ENCODE measurements around the gene AMPD3. TPM values are rescaled to one million over a fixed set of nuclear protein-coding genes. Genes with fewer than 3 reads are reported as not detected.
"Not testable (repeated sequence)": the region's sequence is repeated elsewhere in the genome, so short reads cannot be mapped to it uniquely, and the experiment has no call there.

The AMPD3 gene
- polyA plus RNA-seq, 1 of the 3 experiments (the other 2 are of a cell fraction) = 1.7 TPM

- peaks cover 0 to 7% of the 10 kb centered on the region in 2 experiments; a peak in 1 of 4 replicates for H3K4me1 ChIP-seq (ENCODE audit: control insufficient read depth in 1 of 2, insufficient read depth in 2 of 2, low read depth in 1 of 2, low read length in 1 of 2)
- WGBS (ENCODE audit: low lambda C conversion rate) = 86% methylated on average over 1 of the region's 1 CpG
- H3K9me3 ChIP-seq = no peaks in the 10 kb centered on the region
- no peak overlapping the region for H3K4me2 ChIP-seq
- no peak overlapping the region for H3K4me3 ChIP-seq (ENCODE audit: low read depth in 2 of 2, low read length in 1 of 2)
- ChIA-PET POLR2A (no interaction called here), CTCF (interaction anchor here (1.0 kb wide), 1 partner anchor 105 kb away, joined by 3 read pairs; the partner anchor contains the start of gene RNF141)
- no peaks in the 10 kb centered on the region for H3K79me2 ChIP-seq (ENCODE audit: insufficient read depth)
- H3K27me3 ChIP-seq (ENCODE audit: insufficient read depth) = no peaks in the 10 kb centered on the region
- H3K27ac ChIP-seq (ENCODE audit: low read depth in 2 of 2, low read length in 1 of 2) = no peak overlapping the region
- H3K36me3 ChIP-seq (replicated peaks in 1 of 2; ENCODE audit: control insufficient read depth in 1 of 2, insufficient read depth in 2 of 2, low read length in 1 of 2) = no peaks in the 10 kb centered on the region
- H3K9me2 ChIP-seq = no peaks in the 10 kb centered on the region
- H3K9ac ChIP-seq = no peak overlapping the region
- H2AFZ ChIP-seq (ENCODE audit: low read depth) = no peak overlapping the region
- DNase-seq = no peak
- TF ChIP-seq PBX3 (IDR thresholded peaks at IDR 0.05) (no peak), EP300 (IDR thresholded peaks at IDR 0.05; ENCODE audit: borderline replicate concordance in 1 of 2, low read depth in 1 of 2, low read length in 1 of 2) (no peak), RAD21 (IDR thresholded peaks at IDR 0.05; ENCODE audit: low read length) (no peak), SIN3A (IDR thresholded peaks at IDR 0.05; ENCODE audit: borderline replicate concordance, low read depth, low read length) (no peak), NRF1 (IDR thresholded peaks at IDR 0.05; ENCODE audit: low read depth, low read length) (no peak), TAF1 (IDR thresholded peaks at IDR 0.05; ENCODE audit: borderline replicate concordance, low read depth, low read length) (no peak)
- no peaks in the 10 kb centered on the region for H4K20me1 ChIP-seq (ENCODE audit: insufficient read depth)
- no peaks in the 10 kb centered on the region for H3F3A ChIP-seq (replicated peaks; ENCODE audit: insufficient read depth)
These were observed 18.8 kb upstream of the AMPD3 start for GRCh38 chr11:10436224-10436623.

GRCh38 chr11:10436683-10437082 lies 18.4 kb upstream of the AMPD3 start:
- H3F3A ChIP-seq (replicated peaks; ENCODE audit: insufficient read depth); DNase-seq; H3K9ac ChIP-seq; H3K27ac ChIP-seq (ENCODE audit: low read depth in 2 of 2, low read length in 1 of 2); H3K9me2 ChIP-seq; CTCF ChIA-PET; H3K79me2 ChIP-seq (ENCODE audit: insufficient read depth); H3K36me3 ChIP-seq (replicated peaks in 1 of 2; ENCODE audit: control insufficient read depth in 1 of 2, insufficient read depth in 2 of 2, low read length in 1 of 2); H3K27me3 ChIP-seq (ENCODE audit: insufficient read depth); POLR2A ChIA-PET; H3K9me3 ChIP-seq; H4K20me1 ChIP-seq (ENCODE audit: insufficient read depth); H3K4me2 ChIP-seq; H3K4me1 ChIP-seq (ENCODE audit: control insufficient read depth in 1 of 2, insufficient read depth in 2 of 2, low read depth in 1 of 2, low read length in 1 of 2); H3K4me3 ChIP-seq (ENCODE audit: low read depth in 2 of 2, low read length in 1 of 2); H2AFZ ChIP-seq (ENCODE audit: low read depth): not testable (repeated sequence)
- WGBS (ENCODE audit: low lambda C conversion rate) = 86% methylated on average over 1 of the region's 1 CpG

GRCh38 chr11:10438458-10438857 lies 16.6 kb upstream of the AMPD3 start:
- H3K9me3 ChIP-seq = no peaks in the 10 kb centered on the region
- no peaks in the 10 kb centered on the region for H3K9me2 ChIP-seq
- no peak overlapping the region for H3K27ac ChIP-seq (ENCODE audit: low read depth in 2 of 2, low read length in 1 of 2)
- H4K20me1 ChIP-seq (ENCODE audit: insufficient read depth) = no peaks in the 10 kb centered on the region
- H3K36me3 ChIP-seq (replicated peaks in 1 of 2; ENCODE audit: control insufficient read depth in 1 of 2, insufficient read depth in 2 of 2, low read length in 1 of 2) = no peaks in the 10 kb centered on the region
- no peaks in the 10 kb centered on the region for H3K27me3 ChIP-seq (ENCODE audit: insufficient read depth)
- H3F3A ChIP-seq (replicated peaks; ENCODE audit: insufficient read depth) = no peaks in the 10 kb centered on the region
- H3K4me2 ChIP-seq = no peak overlapping the region
- H3K4me1 ChIP-seq (ENCODE audit: control insufficient read depth in 1 of 2, insufficient read depth in 2 of 2, low read depth in 1 of 2, low read length in 1 of 2) = peaks cover 0 to 7% of the 10 kb centered on the region in 2 experiments; a peak in 1 of 4 replicates
- DNase-seq = no peak
- ChIA-PET CTCF (no interaction called here), POLR2A (no interaction called here)
- no peak overlapping the region for H2AFZ ChIP-seq (ENCODE audit: low read depth)
- no peaks in the 10 kb centered on the region for H3K79me2 ChIP-seq (ENCODE audit: insufficient read depth)
- no peak overlapping the region for H3K4me3 ChIP-seq (ENCODE audit: low read depth in 2 of 2, low read length in 1 of 2)
- H3K9ac ChIP-seq = no peak overlapping the region
- TF ChIP-seq POLR2AphosphoS5 (IDR thresholded peaks at IDR 0.05; ENCODE audit: low read depth, low read length) = no peak
- no peak for TF ChIP-seq ZBTB33 (IDR thresholded peaks at IDR 0.05; ENCODE audit: borderline replicate concordance, low read depth)
